Erythroblast (primary cell): ENCODE measurements around the gene DISC1.

Experiments used
- GATA1 ChIP-seq: IDR thresholded peaks from 2 replicates; pipeline ENCODE4 v1.6.1; 2011; ENCODE audit warnings: low read depth, mild to moderate bottlenecking, control low read depth, low read length, moderate library complexity
- POLR2A ChIP-seq: IDR thresholded peaks from 2 replicates; pipeline ENCODE4 v1.6.1; 2011; ENCODE audit warnings: mild to moderate bottlenecking, low read length

DNA sequence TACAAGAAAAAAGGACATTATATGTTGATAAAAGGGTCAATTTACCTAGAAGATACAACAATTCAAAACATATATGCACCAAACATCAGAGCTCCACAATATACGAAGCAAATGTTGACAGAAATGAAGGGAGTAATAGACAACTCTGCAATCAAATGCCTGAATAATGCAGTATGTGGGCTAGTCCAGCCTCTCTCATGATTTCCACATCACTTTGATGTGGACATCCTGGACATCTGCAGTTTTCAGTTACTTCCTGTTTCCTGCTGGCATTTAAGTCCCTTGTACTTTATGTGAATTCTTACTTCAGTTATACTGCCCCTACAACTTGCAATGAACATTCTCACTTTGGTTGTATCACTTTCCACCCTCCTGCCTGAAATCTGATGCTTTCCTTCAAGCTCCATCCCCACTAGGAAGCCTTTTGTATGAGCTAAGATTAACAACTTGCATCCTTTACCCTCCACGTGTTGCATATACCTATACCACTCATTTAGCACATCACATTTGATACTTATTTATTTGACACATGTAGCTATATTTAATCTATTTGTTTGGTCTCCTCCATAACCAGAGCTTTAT, 36.7 kb downstream of the DISC1 start:
- TF ChIP-seq POLR2A (no peak), GATA1 (no peak)
